H9 (cell line): ENCODE data around the gene TET2. TPM values are rescaled to one million over a fixed set of nuclear protein-coding genes. Genes with fewer than 3 reads are reported as not detected.

Experiments
- DNase-seq: peaks from one replicate; pipeline ENCODE4 v3.0.0-alpha.2; 2017
- H2AFZ ChIP-seq: one replicate; pipeline ENCODE4 v1.6.1; 2013; ENCODE audit warnings: mild to moderate bottlenecking, low read length, control low read depth, moderate library complexity
- H2AK5ac ChIP-seq: 2 replicates; pipeline ENCODE4 v1.6.1; 2013; ENCODE audit warnings: low read length, control low read depth, mixed read lengths; ENCODE audit not compliant: insufficient read length
- H2BK120ac ChIP-seq: one replicate; pipeline ENCODE4 v1.6.1; 2013; ENCODE audit warnings: low read depth, mild to moderate bottlenecking, low read length, control low read depth, inconsistent platforms; ENCODE audit not compliant: poor library complexity, severe bottlenecking
- H2BK12ac ChIP-seq: 2 replicates; pipeline ENCODE4 v1.6.1; 2013; ENCODE audit warnings: low read length, control low read depth, mixed read lengths, low read depth; ENCODE audit not compliant: insufficient read length
- H2BK15ac ChIP-seq: 2 replicates; pipeline ENCODE4 v1.6.1; 2013; ENCODE audit warnings: low read depth, low read length, control low read depth
- H2BK20ac ChIP-seq: one replicate; pipeline ENCODE4 v1.6.1; 2013; ENCODE audit warnings: low read depth, mild to moderate bottlenecking, low read length, control low read depth, inconsistent platforms; ENCODE audit not compliant: poor library complexity, severe bottlenecking
- H2BK5ac ChIP-seq: 2 replicates; pipeline ENCODE4 v1.6.1; 2013; ENCODE audit warnings: low read length, control low read depth, mixed read lengths; ENCODE audit not compliant: insufficient read length
- H3K14ac ChIP-seq: 2 replicates; pipeline ENCODE4 v1.6.1; 2013; ENCODE audit warnings: low read length, control low read depth; ENCODE audit not compliant: insufficient read depth
- H3K18ac ChIP-seq: 2 replicates; pipeline ENCODE4 v1.6.1; 2013; ENCODE audit warnings: low read depth, mild to moderate bottlenecking, mixed read lengths, low read length, control low read depth; ENCODE audit not compliant: insufficient read length
- H3K23ac ChIP-seq: 2 replicates; pipeline ENCODE4 v1.6.1; 2013; ENCODE audit warnings: low read length, control low read depth, mixed read lengths, low read depth; ENCODE audit not compliant: insufficient read length
- H3K23me2 ChIP-seq: 2 replicates; pipeline ENCODE4 v1.6.1; 2013; ENCODE audit warnings: low read depth, mild to moderate bottlenecking, mixed read lengths, low read length, control low read depth; ENCODE audit not compliant: insufficient read length, poor library complexity, severe bottlenecking
- H3K27ac ChIP-seq: 2 replicates; pipeline ENCODE4 v1.5.1; 2013; ENCODE audit warnings: low read length, control low read depth, mixed read lengths, low read depth; ENCODE audit not compliant: insufficient read length
- H3K27me3 ChIP-seq: 2 replicates; pipeline ENCODE4 v1.6.1; 2013; ENCODE audit warnings: low read length, control low read depth, inconsistent platforms; ENCODE audit not compliant: insufficient read depth
- H3K4ac ChIP-seq: 2 replicates; pipeline ENCODE4 v1.6.1; 2013; ENCODE audit warnings: low read depth, mild to moderate bottlenecking, control low read depth, inconsistent platforms, low read length, moderate library complexity
- H3K4me1 ChIP-seq: 2 replicates; pipeline ENCODE4 v1.6.1; 2013; ENCODE audit warnings: low read length, control low read depth, inconsistent platforms; ENCODE audit not compliant: insufficient read depth
- H3K4me2 ChIP-seq: 2 replicates; pipeline ENCODE4 v1.6.1; 2013; ENCODE audit warnings: low read length, control low read depth, mixed read lengths; ENCODE audit not compliant: insufficient read length, insufficient read depth
- H3K56ac ChIP-seq: 2 replicates; pipeline ENCODE4 v1.6.1; 2013; ENCODE audit warnings: low read depth, mild to moderate bottlenecking, mixed read lengths, low read length, control low read depth; ENCODE audit not compliant: insufficient read length
- H3K79me1 ChIP-seq: 2 replicates; pipeline ENCODE4 v1.6.1; 2013; ENCODE audit warnings: low read depth, mild to moderate bottlenecking, moderate library complexity, low read length, control low read depth, inconsistent platforms; ENCODE audit not compliant: insufficient read depth, poor library complexity, severe bottlenecking
- H3K79me2 ChIP-seq: 2 replicates; pipeline ENCODE4 v1.6.1; 2013; ENCODE audit warnings: low read length, control low read depth, inconsistent platforms; ENCODE audit not compliant: insufficient read depth
- H3K9ac ChIP-seq: 2 replicates; pipeline ENCODE4 v1.6.1; 2013; ENCODE audit warnings: low read length, control low read depth, mixed read lengths; ENCODE audit not compliant: insufficient read length; ENCODE audit errors: extremely low read depth
- H3K9me3 ChIP-seq: one replicate; pipeline ENCODE4 v1.6.1; 2013; ENCODE audit warnings: low read depth, low read length, inconsistent platforms; ENCODE audit not compliant: control insufficient read depth
- H3T11ph ChIP-seq: one replicate; pipeline ENCODE4 v1.6.1; 2013; ENCODE audit warnings: mild to moderate bottlenecking, low read length, control low read depth, inconsistent platforms
- H4K20me1 ChIP-seq: one replicate; pipeline ENCODE4 v1.6.1; 2013; ENCODE audit not compliant: control insufficient read depth, insufficient read length, insufficient read depth
- H4K5ac ChIP-seq: 2 replicates; pipeline ENCODE4 v1.6.1; 2013; ENCODE audit warnings: low read depth, mild to moderate bottlenecking, mixed read lengths, low read length, control low read depth; ENCODE audit not compliant: insufficient read length
- H4K8ac ChIP-seq: replicated peaks from 2 replicates; pipeline ENCODE4 v1.6.1; 2013; ENCODE audit warnings: low read length, control low read depth, mixed read lengths, low read depth; ENCODE audit not compliant: insufficient read length
- H4K91ac ChIP-seq: 2 replicates; pipeline ENCODE4 v1.6.1; 2013; ENCODE audit warnings: low read depth, mild to moderate bottlenecking, moderate library complexity, mixed read lengths, low read length, control low read depth; ENCODE audit not compliant: insufficient read length
- H3K27ac Mint-ChIP-seq, 3 experiments: 2 replicates in 2 of 3; 3 replicates in 1 of 3; pipeline ENCODE4 v1.8.0; 2020 to 2021; ENCODE audit warnings: mixed read lengths in 3 of 3, mild to moderate bottlenecking in 1 of 3, moderate library complexity in 1 of 3
- H3K27me3 Mint-ChIP-seq: 2 replicates; pipeline ENCODE4 v1.8.0; 2021; ENCODE audit warnings: low read depth, mild to moderate bottlenecking, moderate library complexity, mixed read lengths
- H3K36me3 Mint-ChIP-seq, 3 experiments: 2 replicates in 2 of 3; 3 replicates in 1 of 3; pipeline ENCODE4 v1.8.0; 2020 to 2021; ENCODE audit warnings: low read depth in 3 of 3, mixed read lengths in 3 of 3; ENCODE audit not compliant: insufficient read depth in 1 of 3
- H3K4me1 Mint-ChIP-seq, 2 experiments: 2 replicates each; pipeline ENCODE4 v1.8.0; 2020; ENCODE audit warnings: mixed read lengths in 2 of 2
- H3K4me3 Mint-ChIP-seq, 2 experiments: 2 replicates in 1 of 2; 3 replicates in 1 of 2; pipeline ENCODE4 v1.8.0; 2020 to 2021; ENCODE audit warnings: mild to moderate bottlenecking in 2 of 2, mixed read lengths in 2 of 2, moderate library complexity in 1 of 2
- H3K9me3 Mint-ChIP-seq, 2 experiments: 2 replicates in 1 of 2; 3 replicates in 1 of 2; pipeline ENCODE4 v1.8.0; 2020; ENCODE audit warnings: mild to moderate bottlenecking in 2 of 2, mixed read lengths in 2 of 2, moderate library complexity in 1 of 2
- WGBS: extraction: QIAGEN DNeasy Blood & Tissue Kit; methylation state at CpG from one replicate; pipeline ENCODE4 v1.1.7; 2013; ENCODE audit warnings: missing lambda C conversion rate, low lambda C conversion rate, mixed read lengths; ENCODE audit not compliant: insufficient read length; ENCODE audit errors: extremely low coverage; 5-methylcytosine and 5-hydroxymethylcytosine counted together
- total RNA-seq: library from RNA; stranded (reverse); gene quantifications from 2 replicates; pipeline ENCODE4 v1.2.1, GENCODE V29; 2021
- TF ChIP-seq, protein P1 (sequence below): fragments of 200-600 bp; sonication (generic); conservative IDR thresholded peaks from 3 replicates; pipeline ENCODE4 v1.8.0; 2021; ENCODE audit warnings: antibody characterized with exemption, mild to moderate bottlenecking

TET2 gene
- total RNA-seq, 1 experiment from 2014 or later: 3.1 TPM

DNA sequence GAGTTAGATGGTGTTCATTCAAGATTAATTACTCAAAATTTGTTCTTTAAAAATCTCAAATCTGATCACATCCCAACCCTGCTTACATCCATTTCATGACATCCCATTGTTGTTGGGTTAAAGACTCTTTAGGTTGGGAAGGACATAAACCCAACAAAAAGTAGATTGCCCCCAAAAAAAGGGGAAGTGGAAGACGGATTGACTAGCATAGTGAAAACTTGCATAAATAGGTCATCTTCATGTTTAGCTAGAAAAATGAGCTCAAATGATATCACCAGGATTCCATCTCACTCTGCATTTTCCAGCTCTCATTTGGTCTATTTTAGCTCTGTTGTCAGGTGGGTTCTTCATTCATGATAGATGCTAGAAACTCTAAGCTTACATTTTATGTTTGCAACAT is 18.5 kb upstream of the TET2 start:
- Histone ChIP-seq H3T11ph (no peak overlapping the region), H3K56ac (no peak overlapping the region), H3K79me1 (no peaks in the 10 kb centered on the region), H3K4me1 (no peaks in the 10 kb centered on the region), H3K14ac (no peak overlapping the region), H3K4me2 (no peak overlapping the region), H4K5ac (no peak overlapping the region), H3K23ac (no peak overlapping the region), H4K20me1 (no peaks in the 10 kb centered on the region), H2AK5ac (no peak overlapping the region), H4K8ac (no peak overlapping the region), H3K9ac (no peak overlapping the region), H3K79me2 (no peaks in the 10 kb centered on the region), H2AFZ (no peak overlapping the region), H2BK120ac (no peak overlapping the region), H3K27ac (no peak overlapping the region), H3K27me3 (no peaks in the 10 kb centered on the region), H2BK15ac (no peak overlapping the region), H2BK5ac (no peak overlapping the region), H3K4ac (no peak overlapping the region), H3K18ac (no peak overlapping the region), H4K91ac (no peak overlapping the region), H2BK12ac (no peak overlapping the region), H2BK20ac (no peak overlapping the region), H3K23me2 (no peaks in the 10 kb centered on the region), H3K9me3 (no peaks in the 10 kb centered on the region)
- Mint-ChIP-seq H3K36me3 (no peaks in the 10 kb centered on the region), H3K4me3 (no peak overlapping the region), H3K9me3 (no peaks in the 10 kb centered on the region), H3K27me3 (peaks cover 20% of the 10 kb centered on the region), H3K4me1 (no peaks in the 10 kb centered on the region), H3K27ac (no peak overlapping the region)
- TF ChIP-seq, protein P1, sequence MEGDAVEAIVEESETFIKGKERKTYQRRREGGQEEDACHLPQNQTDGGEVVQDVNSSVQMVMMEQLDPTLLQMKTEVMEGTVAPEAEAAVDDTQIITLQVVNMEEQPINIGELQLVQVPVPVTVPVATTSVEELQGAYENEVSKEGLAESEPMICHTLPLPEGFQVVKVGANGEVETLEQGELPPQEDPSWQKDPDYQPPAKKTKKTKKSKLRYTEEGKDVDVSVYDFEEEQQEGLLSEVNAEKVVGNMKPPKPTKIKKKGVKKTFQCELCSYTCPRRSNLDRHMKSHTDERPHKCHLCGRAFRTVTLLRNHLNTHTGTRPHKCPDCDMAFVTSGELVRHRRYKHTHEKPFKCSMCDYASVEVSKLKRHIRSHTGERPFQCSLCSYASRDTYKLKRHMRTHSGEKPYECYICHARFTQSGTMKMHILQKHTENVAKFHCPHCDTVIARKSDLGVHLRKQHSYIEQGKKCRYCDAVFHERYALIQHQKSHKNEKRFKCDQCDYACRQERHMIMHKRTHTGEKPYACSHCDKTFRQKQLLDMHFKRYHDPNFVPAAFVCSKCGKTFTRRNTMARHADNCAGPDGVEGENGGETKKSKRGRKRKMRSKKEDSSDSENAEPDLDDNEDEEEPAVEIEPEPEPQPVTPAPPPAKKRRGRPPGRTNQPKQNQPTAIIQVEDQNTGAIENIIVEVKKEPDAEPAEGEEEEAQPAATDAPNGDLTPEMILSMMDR: no peak
- no CpG with 5 or more reads among the region's 1 CpG for WGBS
- DNase-seq: no peak
